ENCODE results near the gene MARVELD2.

DNA sequence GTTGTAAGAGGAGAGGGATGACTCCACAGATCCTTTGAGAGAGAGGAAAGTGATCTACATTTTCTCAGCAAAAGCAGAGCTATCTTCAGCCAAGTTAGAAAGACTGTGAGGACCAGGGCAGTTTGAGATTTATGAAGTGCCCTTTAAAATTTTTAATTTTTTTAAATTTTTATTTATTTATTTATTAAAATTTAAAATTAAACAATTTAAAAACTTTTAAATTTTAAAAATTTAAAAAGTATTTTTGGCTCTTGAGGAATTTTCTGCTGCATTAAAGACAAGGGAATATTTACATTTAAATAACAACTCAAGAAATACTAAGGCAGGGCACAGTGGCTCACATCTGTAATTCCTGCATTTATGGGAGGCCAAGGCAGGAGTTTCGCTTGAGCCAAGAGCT lies 47.3 kb downstream of the MARVELD2 start:
- TF ChIP-seq CTCF (conservative IDR thresholded peaks at IDR 0.05; ENCODE audit: low read depth, low read length) (no peak), EZH2phosphoT487 (IDR thresholded peaks at IDR 0.05; ENCODE audit: borderline replicate concordance, low read length) (no peak), EZH2 (IDR thresholded peaks at IDR 0.05; ENCODE audit: low read length, unreplicated experiment) (no peak)

Measured in PC-3 (cell line).